C4-2B (cell line): ENCODE data around the gene PIN4.

Experiments used
- CTCF ChIP-seq: fragments of 450-650 bp; conservative IDR thresholded peaks from 2 replicates; pipeline ENCODE4 v1.5.1; 2017; ENCODE audit warnings: mild to moderate bottlenecking
- ZFX ChIP-seq: fragments of 450-650 bp; IDR thresholded peaks from 2 replicates; pipeline ENCODE4 v1.6.1; 2017

GRCh38 chrX:72247206-72247942 lies 65.8 kb downstream of the PIN4 start:
- TF ChIP-seq CTCF: no peak
- TF ChIP-seq ZFX: no peak
